Measurements from ENCODE around the gene NFATC1. TPM values are rescaled to one million over a fixed set of nuclear protein-coding genes. Genes with fewer than 3 reads are reported as not detected.

The NFATC1 gene
- total RNA-seq, 2 donors from 2014 or later: 5.2 to 5.9 TPM

GRCh38 chr18:79569720-79570119 lies 174.0 kb downstream of the NFATC1 start:
- intact Hi-C loops (cut with DNase I): no loop called here
- no peak for ATAC-seq
- no peaks in the 10 kb centered on the region for H3K36me3 ChIP-seq (replicated peaks in 1 of 2; ENCODE audit: insufficient read depth in 1 of 2, low read depth in 2 of 2)
- WGBS, 2 donors: 68 to 79% methylated on average over 18 of the region's 18 CpGs
- no peak overlapping the region for H3K27ac ChIP-seq
- no peaks in the 10 kb centered on the region for H3K4me1 ChIP-seq
- DNase-seq: peak in 2 of 4 donors; percentile 4 to 9
- no peak for TF ChIP-seq CTCF (IDR thresholded peaks at IDR 0.05)
- TF ChIP-seq POLR2A (IDR thresholded peaks at IDR 0.05): no peak
- H3K4me3 ChIP-seq: no peak overlapping the region
- H3K9me3 ChIP-seq: peaks cover 0 to 10% (median 0%) of the 10 kb centered on the region in 3 donors
- peaks cover 0 to 5% of the 10 kb centered on the region in 2 donors for H3K27me3 ChIP-seq

- DNase-seq (peak in 2 of 4 donors; percentile 1 to 3), ATAC-seq (no peak)
- H3K9me3 ChIP-seq: peaks cover 0 to 10% (median 0%) of the 10 kb centered on the region in 3 donors
- WGBS, 2 donors: 50 to 59% methylated on average over 26 of the region's 26 CpGs
- intact Hi-C loops (cut with DNase I): no loop called here
- no peak overlapping the region for H3K4me3 ChIP-seq
- H3K36me3 ChIP-seq (replicated peaks in 1 of 2; ENCODE audit: insufficient read depth in 1 of 2, low read depth in 2 of 2): no peaks in the 10 kb centered on the region
- peaks cover 0 to 5% of the 10 kb centered on the region in 2 donors for H3K27me3 ChIP-seq
- no peaks in the 10 kb centered on the region for H3K4me1 ChIP-seq
- no peak overlapping the region for H3K27ac ChIP-seq
- TF ChIP-seq CTCF (IDR thresholded peaks at IDR 0.05) (no peak), POLR2A (IDR thresholded peaks at IDR 0.05) (no peak)
Measured at GRCh38 chr18:79570266-79571201, 174.8 kb downstream of the NFATC1 start.

DNA sequence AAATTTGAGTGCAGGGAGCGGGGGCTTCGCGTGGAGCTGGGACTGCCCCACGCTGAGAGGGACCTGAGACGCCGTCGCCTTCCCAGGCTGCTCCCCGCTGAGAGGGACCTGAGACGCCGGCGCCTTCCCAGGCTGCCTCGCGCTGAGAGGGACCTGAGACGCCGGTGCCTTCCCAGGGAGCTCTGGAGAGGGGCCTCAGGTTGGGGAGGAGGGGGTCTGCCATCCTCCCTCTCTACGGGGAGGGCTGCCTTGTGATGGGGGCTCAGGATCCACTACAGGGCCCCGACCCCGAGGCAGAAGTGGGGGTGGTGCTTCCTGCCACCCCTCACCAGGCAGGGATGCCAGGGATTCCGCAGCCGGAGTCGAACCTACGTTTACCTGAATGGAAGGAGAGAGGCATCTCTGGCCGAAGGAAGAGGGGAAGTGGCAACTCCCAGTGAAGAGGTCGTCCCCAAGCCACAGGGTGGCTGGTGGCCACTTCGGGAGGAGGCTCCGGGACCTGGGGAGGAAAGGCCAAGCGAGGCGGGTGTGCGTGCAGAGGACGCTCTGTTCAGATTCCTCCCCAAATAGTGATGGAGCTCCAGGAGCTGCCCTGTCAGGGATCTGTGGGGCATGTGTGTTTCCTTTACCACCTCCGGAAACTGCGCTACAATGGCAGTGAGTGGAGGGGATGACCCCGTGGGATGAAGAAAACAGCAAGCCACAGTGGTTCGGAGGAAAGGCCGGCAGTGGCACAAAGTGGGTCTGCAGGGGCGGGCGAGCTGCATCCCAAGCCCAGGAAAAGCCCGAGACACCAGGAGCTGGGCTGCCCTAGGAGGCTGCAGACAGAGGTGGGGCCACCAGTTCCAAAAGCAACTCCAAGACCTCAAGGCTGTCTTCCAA lies 175.7 kb downstream of the NFATC1 start:
- ATAC-seq: no peak
- intact Hi-C loops (cut with DNase I): no loop called here
- peak in 3 of 4 donors; percentile 2 to 7 (median 4) for DNase-seq

GRCh38 chr18:79572093-79572780 lies 176.5 kb downstream of the NFATC1 start:
- no peak for TF ChIP-seq POLR2A (IDR thresholded peaks at IDR 0.05)
- TF ChIP-seq CTCF (IDR thresholded peaks at IDR 0.05): no peak
- intact Hi-C loops (cut with DNase I): no loop called here
- DNase-seq (peak in 1 of 4 donors; percentile 5), ATAC-seq (no peak)
- H3K4me1 ChIP-seq: peaks cover 13% of the 10 kb centered on the region
- H3K36me3 ChIP-seq (replicated peaks in 1 of 2; ENCODE audit: insufficient read depth in 1 of 2, low read depth in 2 of 2): no peaks in the 10 kb centered on the region
- WGBS, 2 donors: 73 to 77% methylated on average over 7 to 18 of the region's 18 CpGs
- no peaks in the 10 kb centered on the region for H3K27me3 ChIP-seq
- H3K4me3 ChIP-seq: no peak overlapping the region
- H3K27ac ChIP-seq: no peak overlapping the region
- peaks cover 0 to 10% (median 0%) of the 10 kb centered on the region in 3 donors for H3K9me3 ChIP-seq

More for the DNA sequence above, 175.7 kb downstream of the NFATC1 start:
- peaks cover 5% of the 10 kb centered on the region for H3K4me1 ChIP-seq
- no peak overlapping the region for H3K4me3 ChIP-seq
- no peak overlapping the region for H3K27ac ChIP-seq
- H3K36me3 ChIP-seq (replicated peaks in 1 of 2; ENCODE audit: insufficient read depth in 1 of 2, low read depth in 2 of 2): no peaks in the 10 kb centered on the region
- TF ChIP-seq POLR2A (IDR thresholded peaks at IDR 0.05): no peak
- H3K9me3 ChIP-seq: peaks cover 0 to 10% (median 0%) of the 10 kb centered on the region in 3 donors
- H3K27me3 ChIP-seq: no peaks in the 10 kb centered on the region
- WGBS, 2 donors: 74 to 88% methylated on average over 22 to 38 of the region's 38 CpGs
